Measurements from ENCODE around the gene APLNR.

APLNR gene

GRCh38 chr11:57251037-57251436 is 14.0 kb upstream of the APLNR start:
- no peak for DNase-seq

- DNase-seq = peak in 3 of 5 donors; percentile 10 to 30 (median 15)
Measured at GRCh38 chr11:57249384-57250319, 12.6 kb upstream of the APLNR start.

GRCh38 chr11:57248780-57249383 is 11.8 kb upstream of the APLNR start:
- DNase-seq = peak in 1 of 5 donors; percentile 14

- DNase-seq = no peak
Measured at GRCh38 chr11:57244911-57245310, 7.9 kb upstream of the APLNR start.

- no peak for DNase-seq
Measured at GRCh38 chr11:57241353-57241972, 4.4 kb upstream of the APLNR start.

GRCh38 chr11:57240757-57241156 is 3.7 kb upstream of the APLNR start:
- DNase-seq = no peak

- DNase-seq = no peak
Measured at GRCh38 chr11:57240007-57240406, 3.0 kb upstream of the APLNR start.

- no peak for DNase-seq
Measured at GRCh38 chr11:57239348-57239747, 2.3 kb upstream of the APLNR start.

- DNase-seq = no peak
Measured at GRCh38 chr11:57235761-57236703, 1.0 kb downstream of the APLNR start.

- no peak for DNase-seq
Measured at GRCh38 chr11:57233702-57234101, 3.3 kb downstream of the APLNR start.

GRCh38 chr11:57231539-57232253 is 5.4 kb downstream of the APLNR start:
- no peak for DNase-seq

- DNase-seq = no peak
Measured at GRCh38 chr11:57230791-57231538, 6.1 kb downstream of the APLNR start.

GRCh38 chr11:57230316-57230715 is 6.7 kb downstream of the APLNR start:
- DNase-seq = no peak

- no peak for DNase-seq
Measured at GRCh38 chr11:57228600-57228999, 8.4 kb downstream of the APLNR start.

GRCh38 chr11:57224537-57224936 is 12.5 kb downstream of the APLNR start:
- no peak for DNase-seq

- no peak for DNase-seq
Measured at GRCh38 chr11:57224128-57224527, 12.9 kb downstream of the APLNR start.

GRCh38 chr11:57223601-57224000 is 13.4 kb downstream of the APLNR start:
- DNase-seq = no peak

GRCh38 chr11:57222239-57222638 is 14.8 kb downstream of the APLNR start:
- DNase-seq = no peak

GRCh38 chr11:57219021-57219627 is 17.9 kb downstream of the APLNR start:
- no peak for DNase-seq

GRCh38 chr11:57217053-57217452 is 20.0 kb downstream of the APLNR start:
- DNase-seq = no peak

- DNase-seq = no peak
Measured at GRCh38 chr11:57216463-57216862, 20.6 kb downstream of the APLNR start.

All from T-helper 1 cell (primary cell).